ENCODE data around the gene ZNF524.

Gene ZNF524

GRCh38 chr19:55643887-55644176, 43.7 kb downstream of the ZNF524 start:
- DNase-seq = no peak

GRCh38 chr19:55644191-55644833, 44.2 kb downstream of the ZNF524 start:
- no peak for DNase-seq

GRCh38 chr19:55644842-55645511, 44.9 kb downstream of the ZNF524 start:
- no peak for DNase-seq

- DNase-seq = no peak
These were observed 45.4 kb downstream of the ZNF524 start for GRCh38 chr19:55645512-55645881.

GRCh38 chr19:55646889-55647731, 47.0 kb downstream of the ZNF524 start:
- DNase-seq = no peak

- no peak for DNase-seq
These were observed 47.9 kb downstream of the ZNF524 start, which contains the start of gene CCDC106 for GRCh38 chr19:55647732-55648584. Gene CCDC106 (plus strand): TSS chr19:55648212. CDS start chr19:55649047, 835 bp downstream.

- no peak for DNase-seq
These were observed 48.6 kb downstream of the ZNF524 start for GRCh38 chr19:55648585-55649267.

GRCh38 chr19:55649268-55650125, 49.4 kb downstream of the ZNF524 start:
- no peak for DNase-seq

- DNase-seq = no peak
These were observed 50.1 kb downstream of the ZNF524 start for GRCh38 chr19:55650126-55650557.

GRCh38 chr19:55650602-55651230, 50.6 kb downstream of the ZNF524 start:
- no peak for DNase-seq

GRCh38 chr19:55651236-55651635, 51.1 kb downstream of the ZNF524 start:
- no peak for DNase-seq

GRCh38 chr19:55652311-55653128, 52.4 kb downstream of the ZNF524 start:
- DNase-seq = no peak
